Activated naive CD8-positive, alpha-beta T cell treated with anti-CD3 and anti-CD28 coated beads, Interleukin-2, amount 50 U/mL, for 16 hours (primary cell): ENCODE data around the gene SDHC.
"Not testable (repeated sequence)": the region's sequence is repeated elsewhere in the genome, so short reads cannot be mapped to it uniquely, and the experiment has no call there.

Experiments used
- DNase-seq: peaks from one replicate; pipeline ENCODE4 v3.0.0-alpha.2; 2020; ENCODE audit warnings: low read depth, low spot score

The SDHC gene

GRCh38 chr1:161382214-161383019 is 68.2 kb downstream of the SDHC start:
- no peak for DNase-seq

DNA sequence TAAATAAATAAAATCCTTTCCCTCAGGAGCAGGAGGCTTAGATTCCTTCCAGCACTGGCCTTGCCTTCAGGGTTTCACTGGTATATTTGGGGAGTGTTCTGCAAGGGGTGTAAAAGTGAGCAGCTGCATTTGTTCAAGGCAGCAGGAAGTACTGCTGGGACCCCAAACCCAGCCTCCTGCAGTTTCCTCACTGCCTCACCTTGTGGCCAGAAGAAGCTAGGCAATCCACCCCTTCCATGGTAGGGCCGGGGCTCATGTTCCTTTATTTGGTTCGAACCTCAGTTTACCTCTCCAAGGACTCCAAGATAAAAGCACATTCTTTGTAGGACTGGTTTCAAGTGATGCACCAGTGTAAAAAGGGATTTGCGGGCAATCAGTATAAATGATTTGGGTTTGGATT is 74.5 kb downstream of the SDHC start:
- no peak for DNase-seq

DNA sequence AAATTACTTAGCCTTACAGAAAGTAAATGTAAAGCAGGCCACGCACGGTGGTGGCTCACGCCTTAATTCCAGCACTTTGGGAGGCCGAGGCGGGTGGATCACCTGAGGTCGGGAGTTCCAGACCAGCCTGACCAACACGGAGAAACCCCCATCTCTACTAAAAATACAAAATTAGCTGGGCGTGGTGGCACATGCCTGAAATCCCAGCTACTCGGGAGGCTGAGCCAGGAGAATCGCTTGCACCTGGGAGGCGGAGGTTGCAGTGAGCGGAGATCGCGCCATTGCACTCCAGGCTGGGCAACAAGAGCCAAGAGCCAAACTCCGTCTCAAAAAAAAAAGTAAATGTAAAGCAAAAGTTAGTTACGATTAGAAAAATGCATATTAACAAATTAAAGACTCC is 75.0 kb downstream of the SDHC start:
- not testable (repeated sequence) for DNase-seq

- DNase-seq: peak; percentile 83
These were observed 75.7 kb downstream of the SDHC start for GRCh38 chr1:161389691-161390558.

DNA sequence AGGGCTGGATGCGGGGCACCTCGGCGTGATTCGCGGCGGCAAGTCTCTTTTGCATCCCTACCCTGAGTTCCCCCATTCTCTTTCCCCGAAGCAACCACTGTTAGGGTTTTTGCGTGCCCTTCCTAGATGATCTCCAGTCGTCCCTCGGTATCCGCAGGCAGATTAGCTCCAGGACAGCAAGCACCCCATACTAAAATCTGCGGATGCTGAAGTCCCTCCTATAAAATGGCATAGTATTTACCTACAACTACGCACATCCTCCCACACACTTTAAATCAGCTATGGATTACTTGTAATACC is 76.3 kb downstream of the SDHC start:
- no peak for DNase-seq

- DNase-seq: not testable (repeated sequence)
These were observed 77.0 kb downstream of the SDHC start for GRCh38 chr1:161391136-161391535.

DNA sequence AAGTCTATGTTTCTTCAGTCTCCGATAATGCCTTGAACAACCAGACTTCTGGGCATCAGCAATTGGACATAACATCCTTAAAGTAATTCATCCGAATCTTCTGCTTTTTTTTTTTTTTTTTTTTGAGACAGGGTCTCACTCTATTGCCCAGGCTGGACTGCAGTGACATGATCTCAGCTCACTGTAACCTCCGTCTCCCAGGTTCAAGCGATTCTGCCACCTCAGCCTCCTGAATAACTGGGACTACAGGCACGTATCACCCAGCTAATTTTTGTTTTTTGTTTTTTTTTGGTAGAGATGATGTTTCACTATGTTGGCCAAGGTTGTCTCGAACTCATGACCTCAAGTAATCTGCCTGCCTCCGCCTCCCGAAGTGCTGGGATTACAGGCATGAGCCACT is 77.4 kb downstream of the SDHC start:
- no peak for DNase-seq

GRCh38 chr1:161393151-161393550 is 79.0 kb downstream of the SDHC start:
- DNase-seq: no peak

DNA sequence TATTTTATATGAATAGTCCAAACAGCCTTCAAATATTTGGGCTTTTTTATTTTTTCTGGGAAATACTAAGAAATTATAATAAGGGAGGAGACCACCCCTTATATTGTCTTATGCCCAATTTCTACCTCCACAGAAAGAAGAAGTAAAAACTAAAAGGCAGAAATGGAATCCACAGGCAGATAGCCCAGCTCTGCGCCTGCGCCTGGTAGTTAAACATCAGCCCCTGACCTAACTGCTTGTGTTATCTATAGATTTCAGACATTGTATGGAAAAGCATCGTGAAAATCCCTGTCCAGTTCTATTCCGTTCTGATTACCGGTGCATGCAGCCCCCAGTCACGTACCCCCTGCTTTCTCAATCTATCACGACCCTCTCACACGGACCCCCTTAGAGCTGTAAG is 82.9 kb downstream of the SDHC start:
- DNase-seq: not testable (repeated sequence)

GRCh38 chr1:161398900-161399256 is 84.7 kb downstream of the SDHC start:
- DNase-seq: no peak

- DNase-seq: peak; percentile 81
These were observed 85.2 kb downstream of the SDHC start for GRCh38 chr1:161399257-161399998.

GRCh38 chr1:161402446-161402845 is 88.3 kb downstream of the SDHC start:
- DNase-seq: no peak

DNA sequence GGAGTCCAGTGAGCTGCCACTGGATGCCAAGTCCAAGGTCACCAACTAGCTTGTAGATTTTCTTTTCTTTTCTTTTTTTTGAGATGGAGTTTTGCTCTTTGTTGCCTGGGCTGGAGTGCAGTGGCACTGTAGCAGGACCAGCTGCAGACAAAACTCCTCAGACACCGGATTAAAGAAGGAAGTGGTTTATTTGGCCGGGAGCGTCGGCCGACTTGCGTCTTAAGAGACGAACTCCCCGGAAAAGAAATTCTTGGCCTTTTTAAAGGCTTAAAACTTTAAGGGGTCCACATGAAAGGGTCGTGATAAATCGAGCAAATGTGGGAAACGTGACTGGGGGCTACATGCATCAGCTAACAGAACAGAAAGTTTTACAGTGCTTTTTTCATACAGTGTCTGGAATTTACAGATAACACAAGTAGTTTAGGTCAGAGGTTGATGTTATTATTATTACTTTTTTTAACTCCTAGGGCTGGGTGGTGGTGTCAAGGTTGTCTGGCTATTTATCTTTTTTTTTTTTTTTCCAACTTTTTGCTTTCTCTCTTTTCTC is 89.9 kb downstream of the SDHC start:
- no peak for DNase-seq

DNA sequence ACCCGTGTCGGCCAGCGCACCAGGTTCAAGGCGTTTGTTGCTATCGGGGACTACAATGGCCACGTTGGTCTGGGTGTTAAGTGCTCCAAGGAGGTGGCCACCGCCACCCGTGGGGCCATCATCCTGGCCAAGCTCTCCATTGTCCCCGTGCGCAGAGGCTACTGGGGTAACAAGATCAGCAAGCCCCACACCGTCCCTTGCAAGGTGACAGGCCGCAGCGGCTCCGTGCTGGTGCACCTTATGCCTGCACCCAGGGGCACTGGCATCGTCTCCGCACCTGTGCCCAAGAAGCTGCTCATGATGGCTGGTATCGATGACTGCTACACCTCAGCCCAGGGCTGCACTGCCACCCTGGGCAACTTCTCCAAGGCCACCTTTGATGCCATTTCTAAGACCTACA is 92.4 kb downstream of the SDHC start:
- not testable (repeated sequence) for DNase-seq

- DNase-seq: no peak
These were observed 93.3 kb downstream of the SDHC start for GRCh38 chr1:161407451-161407985.

DNA sequence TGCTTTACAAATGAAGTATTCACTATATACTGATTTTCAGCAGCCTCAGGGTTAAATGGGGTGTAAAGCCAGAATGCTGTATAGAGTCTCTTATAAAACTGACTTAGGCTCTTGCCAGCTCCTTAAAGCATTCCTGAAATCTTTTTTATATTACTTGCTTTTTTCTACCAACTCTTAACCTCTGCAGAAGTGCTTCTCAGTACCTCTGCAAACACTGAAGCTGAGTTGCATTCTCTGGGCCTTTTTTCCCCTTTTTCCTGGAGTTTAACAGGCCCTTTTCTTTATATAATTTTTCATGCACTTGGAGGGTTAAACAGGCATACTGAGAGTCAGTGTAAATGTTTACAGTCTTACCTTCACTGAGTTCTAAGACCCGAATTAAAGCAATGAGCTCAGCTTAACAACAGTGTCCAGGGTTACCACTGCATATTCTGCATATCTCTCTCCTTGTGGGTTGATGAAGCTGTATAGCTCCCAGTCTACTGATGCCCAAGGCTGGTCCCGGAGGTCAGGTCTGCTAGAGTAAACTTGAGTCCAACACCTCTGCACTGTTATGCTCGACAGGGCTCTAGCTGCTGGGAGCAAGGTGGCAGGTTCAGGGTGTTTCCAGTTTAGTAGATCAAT is 94.4 kb downstream of the SDHC start:
- no peak for DNase-seq

DNA sequence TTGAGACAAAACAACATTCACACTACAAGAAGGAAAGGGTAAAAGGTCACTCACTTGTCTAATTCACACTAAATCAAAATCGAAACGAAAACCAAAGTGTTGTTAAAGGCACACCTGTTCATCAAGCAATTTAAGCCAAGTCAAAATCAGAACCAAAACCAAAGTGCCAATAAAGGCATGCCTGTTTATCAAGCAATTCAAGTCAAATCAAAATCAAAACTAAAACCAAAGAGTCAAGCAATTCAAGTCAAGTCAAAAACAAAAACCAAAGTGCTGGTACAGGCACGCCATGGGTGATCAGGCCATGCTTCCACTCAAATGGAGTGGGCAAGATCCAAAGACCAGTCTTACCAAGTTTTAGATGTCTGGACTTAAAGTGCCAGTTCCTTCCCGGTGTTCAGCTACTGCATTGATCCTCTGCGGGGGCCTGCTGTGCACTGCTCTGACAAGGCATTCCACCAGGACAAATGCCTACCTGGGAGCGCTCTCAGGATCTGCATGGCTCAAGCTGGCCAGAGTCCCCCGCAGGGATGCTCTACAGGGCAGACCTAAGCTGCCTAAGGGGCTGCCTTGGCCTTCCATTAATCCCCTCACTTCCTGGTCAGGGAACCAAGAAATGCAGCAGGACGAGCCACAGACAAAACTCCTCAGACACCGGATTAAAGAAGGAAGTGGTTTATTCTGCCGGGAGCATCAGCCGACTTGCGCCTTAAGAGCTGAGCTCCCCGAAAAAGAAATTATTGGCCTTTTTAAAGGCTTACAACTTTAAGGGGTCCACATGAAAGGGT is 95.9 kb downstream of the SDHC start:
- DNase-seq: not testable (repeated sequence)

DNA sequence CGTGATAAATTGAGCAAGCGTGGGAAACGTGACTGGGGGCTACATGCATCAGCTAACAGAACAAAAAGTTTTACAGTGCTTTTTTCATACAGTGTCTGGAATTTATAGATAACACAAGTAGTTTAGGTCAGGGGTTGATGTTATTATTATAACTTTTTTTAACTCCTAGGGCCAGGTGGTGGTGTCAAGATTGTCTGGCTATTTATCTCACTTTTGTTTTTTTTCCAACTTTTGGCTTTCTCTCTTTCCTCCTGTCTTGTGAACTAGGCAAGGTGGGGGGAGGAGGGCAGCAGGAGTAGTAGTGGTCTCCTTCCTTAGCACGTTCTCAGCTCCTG is 96.4 kb downstream of the SDHC start:
- not testable (repeated sequence) for DNase-seq
